Measurements from ENCODE around the gene UBE2QL1.

DNA sequence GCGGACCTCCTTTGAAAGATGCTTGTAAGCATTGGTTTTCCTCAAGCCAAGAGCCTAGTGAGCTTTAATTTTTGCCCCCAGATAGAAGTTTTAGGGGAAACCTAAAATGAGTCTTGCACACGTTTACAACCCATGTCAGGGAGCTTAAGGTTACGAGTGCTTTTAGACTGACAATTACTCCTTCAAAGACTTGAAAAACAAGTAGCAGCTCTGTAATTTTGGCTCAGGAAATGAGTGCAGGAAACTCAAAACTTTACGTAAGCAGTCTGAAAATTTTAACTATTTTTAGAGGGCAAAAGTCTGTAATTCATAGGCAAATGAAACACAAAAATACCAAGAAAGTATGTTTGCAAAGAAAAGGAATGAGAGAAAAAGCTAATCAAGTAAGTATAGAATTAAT lies 36.8 kb downstream of the UBE2QL1 start:
- TF ChIP-seq, protein P1, sequence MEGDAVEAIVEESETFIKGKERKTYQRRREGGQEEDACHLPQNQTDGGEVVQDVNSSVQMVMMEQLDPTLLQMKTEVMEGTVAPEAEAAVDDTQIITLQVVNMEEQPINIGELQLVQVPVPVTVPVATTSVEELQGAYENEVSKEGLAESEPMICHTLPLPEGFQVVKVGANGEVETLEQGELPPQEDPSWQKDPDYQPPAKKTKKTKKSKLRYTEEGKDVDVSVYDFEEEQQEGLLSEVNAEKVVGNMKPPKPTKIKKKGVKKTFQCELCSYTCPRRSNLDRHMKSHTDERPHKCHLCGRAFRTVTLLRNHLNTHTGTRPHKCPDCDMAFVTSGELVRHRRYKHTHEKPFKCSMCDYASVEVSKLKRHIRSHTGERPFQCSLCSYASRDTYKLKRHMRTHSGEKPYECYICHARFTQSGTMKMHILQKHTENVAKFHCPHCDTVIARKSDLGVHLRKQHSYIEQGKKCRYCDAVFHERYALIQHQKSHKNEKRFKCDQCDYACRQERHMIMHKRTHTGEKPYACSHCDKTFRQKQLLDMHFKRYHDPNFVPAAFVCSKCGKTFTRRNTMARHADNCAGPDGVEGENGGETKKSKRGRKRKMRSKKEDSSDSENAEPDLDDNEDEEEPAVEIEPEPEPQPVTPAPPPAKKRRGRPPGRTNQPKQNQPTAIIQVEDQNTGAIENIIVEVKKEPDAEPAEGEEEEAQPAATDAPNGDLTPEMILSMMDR (IDR thresholded peaks at IDR 0.05) = no peak
- TF ChIP-seq POLR2AphosphoS5 (IDR thresholded peaks at IDR 0.05) = no peak
